Endothelial cell of umbilical vein (primary cell): ENCODE results near the gene TGFB1. TPM values are rescaled to one million over a fixed set of nuclear protein-coding genes. Genes with fewer than 3 reads are reported as not detected.

ENCODE experiments used
- BruUV-seq: library from RNA; stranded (reverse); fragments of 400-500 nt; replicated peaks from 2 replicates; lab custom pipeline; 2021; lab: Mats Ljungman, UMichigan
- CTCF ChIA-PET: fragments of 300-600, 350-600 bp; sonication (Branson Sonifier 250); formaldehyde crosslinking; loops from one replicate; lab custom pipeline; 2021; ENCODE audit warnings: antibody characterized with exemption, inconsistent platforms; lab: Charles Lee
- POLR2A ChIA-PET: fragments of 300-600, 350-600 bp; sonication (Branson Sonifier 250); formaldehyde crosslinking; loops from one replicate; lab custom pipeline; 2021; ENCODE audit warnings: antibody characterized with exemption, inconsistent platforms; lab: Charles Lee
- DNase-seq: peaks from one replicate; pipeline ENCODE4 v3.0.0-alpha.2; 2011; ENCODE audit warnings: low read depth, low spot score
- FAIRE-seq: peaks from 2 replicates; lab custom pipeline; 2011; peaks lifted over from hg19 to GRCh38; lab: Jason Lieb, UNC
- H2AFZ ChIP-seq: 2 replicates; pipeline ENCODE4 v1.6.0; 2012; ENCODE audit warnings: low read depth, low read length, control low read depth, inconsistent platforms
- H3K27ac ChIP-seq: 2 replicates; pipeline ENCODE4 v1.5.1; 2011; ENCODE audit warnings: low read depth, mild to moderate bottlenecking, control low read depth, low read length, moderate library complexity; ENCODE audit not compliant: insufficient read depth
- H3K27me3 ChIP-seq, 2 experiments: 2 replicates each; pipeline versions ENCODE4 v1.6.0 to v1.6.1; 2011; ENCODE audit warnings: low read length in 2 of 2, mixed read lengths in 1 of 2; ENCODE audit not compliant: control insufficient read depth in 2 of 2, insufficient read depth in 2 of 2
- H3K36me3 ChIP-seq, 2 experiments: 2 replicates in 1 of 2; 3 replicates in 1 of 2; pipeline ENCODE4 v1.5.1; 2011; ENCODE audit warnings: low read length in 2 of 2, mild to moderate bottlenecking in 1 of 2, moderate library complexity in 1 of 2; ENCODE audit not compliant: control insufficient read depth in 2 of 2, insufficient read depth in 2 of 2; ENCODE audit errors: extremely low read depth in 1 of 2
- H3K4me1 ChIP-seq: 3 replicates; pipeline ENCODE4 v1.5.1; 2011; ENCODE audit warnings: mild to moderate bottlenecking, low read length; ENCODE audit not compliant: control insufficient read depth, insufficient read depth; ENCODE audit errors: extremely low read depth
- H3K4me2 ChIP-seq: 2 replicates; pipeline ENCODE4 v1.6.1; 2011; ENCODE audit warnings: low read length, control low read depth, mixed read lengths; ENCODE audit not compliant: insufficient read depth
- H3K4me3 ChIP-seq, 3 experiments: fragments of 200-600 bp in 1 of 3; sonication (generic), shearing (Covaris generic) in 1 of 3; replicated peaks in 1 of 3; 2 replicates each; pipeline ENCODE4 v1.5.1; 2011 to 2016; ENCODE audit warnings: control low read depth in 3 of 3, low read length in 3 of 3, mild to moderate bottlenecking in 2 of 3, inconsistent platforms in 1 of 3, low read depth in 1 of 3, moderate library complexity in 1 of 3; ENCODE audit not compliant: insufficient read depth in 1 of 3
- H3K79me2 ChIP-seq: 2 replicates; pipeline ENCODE4 v1.6.0; 2012; ENCODE audit warnings: low read length, inconsistent platforms; ENCODE audit not compliant: control insufficient read depth, insufficient read depth
- H3K9ac ChIP-seq: replicated peaks from 2 replicates; pipeline ENCODE3; 2011; ENCODE audit warnings: low read length, control low read depth; ENCODE audit not compliant: insufficient read depth; ENCODE audit errors: extremely low read depth
- H3K9me1 ChIP-seq: replicated peaks from 3 replicates; pipeline ENCODE4 v1.6.0; 2011; ENCODE audit warnings: mild to moderate bottlenecking, low read length; ENCODE audit not compliant: control insufficient read depth, insufficient read depth; ENCODE audit errors: extremely low read depth
- H3K9me3 ChIP-seq: replicated peaks from 2 replicates; pipeline ENCODE4 v1.5.1; 2012; ENCODE audit warnings: low read length, inconsistent platforms; ENCODE audit not compliant: control insufficient read depth, insufficient read depth
- H4K20me1 ChIP-seq: replicated peaks from 2 replicates; pipeline ENCODE3; 2011; ENCODE audit warnings: mild to moderate bottlenecking, low read length; ENCODE audit not compliant: control insufficient read depth, insufficient read depth; ENCODE audit errors: extremely low read depth
- CTCF ChIP-seq, 2 donors: IDR thresholded peaks; 1 replicate in 1 of 2; 2 replicates in 1 of 2; pipeline ENCODE4 v1.5.1; 2011; ENCODE audit warnings: low read length in 2 of 2, mild to moderate bottlenecking in 2 of 2, moderate library complexity in 2 of 2, control low read depth in 1 of 2, inconsistent platforms in 1 of 2, low read depth in 1 of 2; ENCODE audit not compliant: insufficient read depth in 1 of 2; ENCODE audit errors: extremely low read depth in 1 of 2
- EZH2 ChIP-seq: IDR thresholded peaks from 2 replicates; pipeline ENCODE4 v1.6.1; 2012; ENCODE audit warnings: borderline replicate concordance, low read depth, mild to moderate bottlenecking, moderate library complexity, low read length, inconsistent platforms; ENCODE audit not compliant: severe bottlenecking
- FOS ChIP-seq: IDR thresholded peaks from 2 replicates; pipeline ENCODE4 v1.6.1; 2011; ENCODE audit warnings: mild to moderate bottlenecking, low read length, moderate library complexity, borderline replicate concordance; ENCODE audit not compliant: insufficient read depth
- GATA2 ChIP-seq: IDR thresholded peaks from 2 replicates; pipeline ENCODE4 v1.7.0; 2011; ENCODE audit warnings: low read depth, mild to moderate bottlenecking, moderate library complexity, mixed read lengths, low read length; ENCODE audit not compliant: insufficient read length, insufficient read depth
- JUN ChIP-seq: IDR thresholded peaks from 2 replicates; pipeline ENCODE4 v1.6.1; 2011; ENCODE audit warnings: borderline replicate concordance, low read depth; ENCODE audit not compliant: insufficient read length, insufficient read depth
- MAX ChIP-seq: IDR thresholded peaks from 2 replicates; pipeline ENCODE4 v1.6.1; 2011; ENCODE audit not compliant: insufficient read depth, insufficient read length
- MYC ChIP-seq: IDR thresholded peaks from one replicate; pipeline ENCODE4 v1.6.1; 2011; ENCODE audit warnings: mild to moderate bottlenecking, low read depth, low read length
- POLR2A ChIP-seq: IDR thresholded peaks from 2 replicates; pipeline ENCODE4 v1.6.1; 2012; ENCODE audit warnings: low read depth, mild to moderate bottlenecking, control low read depth, low read length
- POLR2AphosphoS5 ChIP-seq: IDR thresholded peaks from 2 replicates; pipeline ENCODE4 v1.6.1; 2012; ENCODE audit warnings: low read depth, mild to moderate bottlenecking, control low read depth, low read length, moderate library complexity; ENCODE audit not compliant: insufficient read depth
- dilution Hi-C: fragments of 300-500 bp; cut with MboI; formaldehyde crosslinking; loops from one replicate; pipeline ENCODE4 v1.15.0; 2019; ENCODE audit warnings: low sequenced_read_pairs; ENCODE audit not compliant: extremely low pct_ligation_motif_present
- intact Hi-C: fragments of 100-400 bp; cut with micrococcal nuclease; formaldehyde crosslinking; loops from one replicate; pipeline ENCODE4 v1.10.0; 2022
- polyA plus RNA-seq, 4 experiments: library from polyadenylated mRNA; depleted of rRNA in 3 of 4; stranded (reverse) in 3 of 4; unstranded in 1 of 4; fragments of >200 nt; gene quantifications; 2 replicates each; pipeline versions ENCODE4 v1.2.1 to v1.2.3, GENCODE V29; 2011 to 2012; ENCODE audit warnings: missing spikeins in 1 of 4
- total RNA-seq: library from RNA; stranded (reverse); gene quantifications from 2 replicates; pipeline ENCODE4 v1.2.3, GENCODE V29; 2021

The TGFB1 gene
- total and polyA plus RNA-seq, 2 donors (not counting 3 experiments of a cell fraction or from before 2014, with no cell fraction given), result 64.4 to 250 TPM

- Histone ChIP-seq H2AFZ (no peak overlapping the region), H3K36me3 (peaks cover 8 to 39% of the 10 kb centered on the region in 2 experiments), H3K27ac (no peak overlapping the region), H3K79me2 (no peaks in the 10 kb centered on the region), H3K4me3 (no peak overlapping the region), H3K4me1 (peaks cover 34% of the 10 kb centered on the region), H3K9me3 (no peaks in the 10 kb centered on the region), H3K4me2 (no peak overlapping the region), H3K9me1 (no peaks in the 10 kb centered on the region), H4K20me1 (no peaks in the 10 kb centered on the region), H3K9ac (no peak overlapping the region), H3K27me3 (no peaks in the 10 kb centered on the region)
- FAIRE-seq, result no peak
- TF ChIP-seq POLR2A, result no peak
- no peak for TF ChIP-seq JUN
- no peak for TF ChIP-seq MAX
- no peak for TF ChIP-seq POLR2AphosphoS5
- TF ChIP-seq CTCF (IDR thresholded peaks at IDR 0.05; ENCODE audit: extremely low read depth in 1 of 2, insufficient read depth in 1 of 2, low read depth in 1 of 2, low read length in 2 of 2), result no peak
- TF ChIP-seq MYC, result no peak
- TF ChIP-seq GATA2, result no peak
- TF ChIP-seq FOS, result no peak
- TF ChIP-seq EZH2, result no peak
- no TSS peak for BruUV-seq
- intact Hi-C loops (loop anchor here (5.0 kb wide), 2 partner anchors 98 to 252 kb away; no protein-coding TSS in a partner anchor), dilution Hi-C loops (no loop called here)
- ChIA-PET POLR2A (no interaction called here), CTCF (interaction anchor here (0.9 to 3.6 kb wide), 4 partner anchors 12 to 116 kb away, joined by 3 to 65 read pairs (median 6); partner anchors contain the start of gene TGFB1)
- no peak for DNase-seq
These were observed 33.2 kb downstream of the TGFB1 start for GRCh38 chr19:41320568-41320967.
